Stimulated activated CD4-positive, alpha-beta T cell treated with anti-CD3 and anti-CD28 coated beads, Interleukin-4, amount 100 ng/mL, for 1 hour (primary cell): ENCODE measurements around the gene CHRM4.
A peak's percentile ranks its signal among the peaks of the same experiment; 100 is the strongest.

Source experiments
- DNase-seq: peaks from one replicate; pipeline ENCODE4 v3.0.0-alpha.2; 2020

Gene CHRM4

GRCh38 chr11:46367244-46367915 lies 24.2 kb downstream of the CHRM4 start:
- DNase-seq, result peak; percentile 76

GRCh38 chr11:46366661-46367161 lies 24.9 kb downstream of the CHRM4 start:
- DNase-seq, result no peak

- DNase-seq, result no peak
These were observed 25.3 kb downstream of the CHRM4 start for GRCh38 chr11:46366260-46366659.

GRCh38 chr11:46364791-46365190 lies 26.8 kb downstream of the CHRM4 start:
- no peak for DNase-seq

- DNase-seq, result no peak
These were observed 27.5 kb downstream of the CHRM4 start for GRCh38 chr11:46364056-46364455.

GRCh38 chr11:46363455-46364005 lies 28.0 kb downstream of the CHRM4 start:
- DNase-seq, result no peak

- DNase-seq, result no peak
These were observed 28.6 kb downstream of the CHRM4 start for GRCh38 chr11:46363031-46363407.

- no peak for DNase-seq
These were observed 29.2 kb downstream of the CHRM4 start for GRCh38 chr11:46362156-46363030.

- peak; percentile 69 for DNase-seq
These were observed 30.1 kb downstream of the CHRM4 start for GRCh38 chr11:46361283-46362155.

GRCh38 chr11:46360878-46361277 lies 30.7 kb downstream of the CHRM4 start:
- no peak for DNase-seq

GRCh38 chr11:46359953-46360352 lies 31.6 kb downstream of the CHRM4 start:
- no peak for DNase-seq

GRCh38 chr11:46357483-46357936 lies 34.1 kb downstream of the CHRM4 start:
- no peak for DNase-seq

- no peak for DNase-seq
These were observed 34.6 kb downstream of the CHRM4 start for GRCh38 chr11:46356924-46357482.

GRCh38 chr11:46353698-46354097 lies 37.9 kb downstream of the CHRM4 start:
- peak; percentile 71 for DNase-seq

GRCh38 chr11:46352063-46352841 lies 39.3 kb downstream of the CHRM4 start:
- peak; percentile 75 for DNase-seq

GRCh38 chr11:46351606-46352005 lies 40.0 kb downstream of the CHRM4 start:
- no peak for DNase-seq

- DNase-seq, result no peak
These were observed 40.4 kb downstream of the CHRM4 start for GRCh38 chr11:46351148-46351547.

GRCh38 chr11:46350695-46351094 lies 40.9 kb downstream of the CHRM4 start:
- DNase-seq, result no peak

GRCh38 chr11:46348566-46349401 lies 42.8 kb downstream of the CHRM4 start:
- DNase-seq, result no peak

- no peak for DNase-seq
These were observed 43.8 kb downstream of the CHRM4 start for GRCh38 chr11:46347637-46348311.
